GM19324 (cell line): Measurements from ENCODE around the gene NCAPD2.
A peak's percentile ranks its signal among the peaks of the same experiment; 100 is the strongest.
"Not testable (repeated sequence)": the region's sequence is repeated elsewhere in the genome, so short reads cannot be mapped to it uniquely, and the experiment has no call there.

Source experiments
- ATAC-seq: cut with Tn5 transposase; IDR thresholded peaks from one replicate; pipeline ENCODE4 v1.9.1; 2021; ENCODE audit warnings: mild to moderate bottlenecking, moderate library complexity; ENCODE audit not compliant: unreplicated experiment, low FRiP score

Gene NCAPD2

DNA sequence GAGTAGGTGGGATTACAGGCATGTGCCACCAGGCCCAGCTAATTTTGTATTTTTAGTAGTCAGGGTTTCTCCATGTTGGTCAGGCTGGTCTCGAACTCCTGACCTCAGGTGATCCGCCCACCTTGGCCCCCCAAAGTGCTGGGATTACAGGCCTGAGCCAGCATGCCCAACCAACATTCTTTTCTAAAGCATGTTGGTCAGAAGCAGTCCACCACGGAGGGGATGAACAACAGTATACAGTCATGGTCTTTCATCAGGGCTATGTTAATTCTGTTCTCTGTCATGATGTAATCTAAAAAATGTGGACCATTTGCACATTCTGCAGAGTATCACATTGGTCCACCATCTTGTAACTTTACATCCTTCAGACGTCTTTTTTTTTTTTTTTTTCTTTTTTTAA lies 4.5 kb upstream of the NCAPD2 start:
- no peak for ATAC-seq

DNA sequence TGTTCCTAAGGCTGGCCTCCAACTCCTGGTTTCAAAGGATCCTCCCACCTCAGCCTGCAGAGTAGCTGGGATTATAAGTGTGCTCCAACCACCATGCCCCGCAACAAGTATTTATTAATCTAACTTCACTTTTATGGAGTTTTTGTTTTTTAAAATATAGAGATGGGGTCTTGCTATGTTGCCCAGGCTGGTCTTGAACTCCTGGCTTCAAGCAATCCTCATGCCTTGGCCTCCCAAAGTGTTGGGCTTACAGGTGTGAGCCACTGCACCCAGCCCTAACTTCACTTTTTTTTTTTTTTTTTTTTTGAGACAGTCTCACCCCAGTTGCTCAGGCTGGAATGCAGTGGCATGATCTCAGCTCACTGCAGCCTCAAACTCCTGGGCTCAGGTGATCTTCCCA lies 3.2 kb upstream of the NCAPD2 start:
- not testable (repeated sequence) for ATAC-seq

DNA sequence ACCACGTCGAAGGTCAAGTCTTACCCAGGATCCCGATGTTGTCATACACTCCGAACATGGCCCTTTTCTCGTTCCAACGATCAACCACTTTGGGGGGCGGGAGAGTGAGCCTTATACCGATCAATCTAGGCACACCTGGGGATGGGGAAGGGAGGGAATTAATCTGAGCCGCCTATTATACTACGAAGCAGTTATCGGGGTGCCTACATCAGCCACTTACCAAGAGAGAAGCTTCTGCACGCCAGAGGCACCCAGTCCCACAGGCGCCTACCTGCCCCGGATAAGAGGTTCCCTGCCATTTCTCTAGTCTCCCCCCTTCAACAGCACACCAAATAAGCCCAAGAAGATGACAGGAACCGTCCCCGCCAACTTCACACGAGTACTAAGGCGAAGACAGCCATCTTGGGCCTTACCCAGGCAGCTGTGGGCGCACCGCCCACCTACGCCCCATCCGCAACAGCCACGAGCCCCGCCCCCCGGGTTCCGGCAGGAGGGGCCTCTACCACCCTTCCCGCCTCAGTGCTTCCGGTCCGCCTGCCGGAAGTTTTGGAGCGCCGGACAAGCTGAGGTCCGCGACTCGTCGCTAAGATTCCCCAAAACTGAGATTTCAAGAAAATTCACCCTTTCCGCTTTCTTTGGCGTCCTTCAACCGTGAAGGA lies 935 bp upstream of the NCAPD2 start, which contains the start of gene MRPL51:
Gene MRPL51 (minus strand): TSS at position 425 of the 659 bp plus-strand sequence. CDS start 126 bp downstream, at position 299.
- ATAC-seq: peak; percentile 72

DNA sequence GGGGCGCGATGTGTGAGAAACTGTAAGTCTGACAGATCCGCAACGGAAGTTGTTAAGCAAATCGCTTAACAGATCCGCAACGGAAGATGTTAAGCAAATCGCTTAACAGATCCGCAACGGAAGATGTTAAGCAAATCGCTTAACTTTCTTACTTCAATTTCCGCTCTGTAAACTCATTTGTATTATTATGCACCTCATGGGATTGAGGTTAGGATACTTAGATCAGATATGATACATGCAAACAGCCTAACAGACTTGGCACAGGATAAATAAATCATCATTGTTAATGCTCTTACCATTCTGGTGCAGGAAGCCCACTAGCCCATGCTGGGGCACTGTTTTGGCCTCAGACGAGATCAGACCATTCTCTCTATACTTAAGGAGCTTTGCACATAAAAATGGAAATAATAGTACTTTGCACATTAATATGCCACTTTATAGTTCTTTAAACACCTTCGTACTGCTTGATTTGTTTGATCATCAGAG lies 399 bp downstream of the NCAPD2 start:
- ATAC-seq: no peak

DNA sequence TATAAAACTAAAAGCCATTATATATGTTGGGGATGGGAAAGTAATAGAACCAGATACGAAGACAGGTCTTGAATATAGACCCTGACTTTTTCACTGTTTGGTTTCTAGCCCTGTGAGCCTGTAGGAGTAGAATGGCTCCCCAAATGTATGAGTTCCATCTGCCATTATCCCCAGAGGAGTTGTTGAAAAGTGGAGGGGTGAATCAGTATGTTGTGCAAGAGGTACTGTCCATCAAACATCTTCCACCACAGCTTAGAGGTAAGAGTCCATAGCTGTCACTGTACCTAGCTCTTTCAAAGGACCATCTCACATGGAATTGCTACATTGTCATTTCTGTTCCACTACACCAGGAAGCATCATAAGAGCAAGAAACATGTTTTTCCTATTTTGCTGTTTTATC lies 1.1 kb downstream of the NCAPD2 start:
- ATAC-seq: no peak

DNA sequence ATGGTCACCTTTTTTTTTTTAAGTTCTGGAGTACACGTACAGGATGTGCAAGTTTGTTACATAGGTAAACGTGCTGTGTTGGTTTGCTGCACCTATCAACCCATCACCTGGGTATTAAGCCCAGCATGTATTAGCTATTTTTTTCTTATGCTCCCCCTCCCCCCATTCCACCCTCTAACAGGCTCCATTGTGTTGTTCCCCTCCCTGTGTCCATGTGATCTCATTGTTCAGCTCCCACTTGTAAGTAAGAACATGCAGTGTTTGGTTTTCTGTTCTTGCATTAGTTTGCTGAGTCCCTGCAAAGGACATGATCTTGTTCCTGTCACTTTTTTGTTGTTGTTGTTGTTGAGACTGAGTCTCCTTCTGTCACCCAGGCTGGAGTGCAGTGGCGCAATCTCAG lies 3.4 kb downstream of the NCAPD2 start:
- not testable (repeated sequence) for ATAC-seq

DNA sequence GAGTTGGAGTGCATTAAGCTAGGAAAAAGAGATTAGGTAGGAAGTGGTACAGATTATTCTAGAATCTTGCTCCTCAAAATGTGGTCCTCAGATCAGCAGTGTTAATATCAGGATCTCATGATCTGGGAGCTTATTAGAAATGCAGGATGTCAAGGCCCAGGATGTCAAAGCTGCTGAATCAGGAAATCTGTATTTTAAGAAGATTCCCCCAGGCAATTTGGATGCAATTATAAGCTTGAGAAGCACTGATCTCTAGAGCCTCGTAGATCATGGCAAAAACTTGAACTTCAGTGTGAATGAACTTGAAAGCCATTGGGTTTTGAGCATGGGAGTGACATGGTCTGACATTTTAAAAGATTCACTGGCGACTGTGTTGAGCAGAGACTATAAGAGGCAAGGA lies 6.6 kb downstream of the NCAPD2 start:
- no peak for ATAC-seq

DNA sequence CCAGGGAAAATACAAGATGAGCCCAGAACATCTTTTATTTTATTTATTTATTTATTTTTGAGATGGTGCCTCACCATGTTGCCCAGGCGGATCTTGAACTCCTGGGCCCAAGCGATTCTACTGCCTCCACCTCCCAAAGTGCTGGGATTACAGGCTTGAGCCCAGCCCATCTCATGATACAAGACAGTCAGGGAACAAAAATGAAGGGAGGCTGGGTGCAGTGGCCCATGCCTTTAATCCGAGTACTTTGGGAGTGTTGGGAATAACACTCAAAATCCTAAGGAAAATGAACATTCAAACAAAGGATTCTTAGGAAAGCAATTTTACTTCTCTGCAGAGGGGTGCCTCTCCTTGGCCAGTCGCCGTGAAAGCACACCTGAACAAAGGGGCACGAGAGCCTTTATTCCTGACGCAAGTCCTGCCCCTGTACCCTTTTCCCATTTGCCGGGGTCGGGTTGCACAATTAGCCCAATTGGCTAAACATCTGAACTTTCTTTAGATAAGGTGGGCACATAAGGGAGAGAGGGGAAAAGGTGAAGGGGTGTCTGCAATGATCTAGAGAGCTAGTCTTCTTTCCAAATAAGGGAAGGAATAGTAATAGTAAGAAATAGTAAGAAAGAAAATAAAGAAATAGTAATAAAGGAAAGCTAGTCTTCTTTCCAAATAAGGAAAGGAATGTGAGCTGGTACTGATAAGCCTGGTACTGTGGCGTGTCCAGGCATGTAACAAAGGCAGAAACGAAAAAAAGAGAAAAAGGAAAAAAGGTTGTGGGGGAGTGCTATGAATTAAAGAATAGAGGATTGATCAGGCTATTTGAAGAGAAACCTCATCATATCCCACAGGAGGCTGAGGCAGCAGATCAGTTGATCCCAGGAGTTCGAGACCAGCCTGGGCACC lies 13.4 kb downstream of the NCAPD2 start:
- no peak for ATAC-seq

DNA sequence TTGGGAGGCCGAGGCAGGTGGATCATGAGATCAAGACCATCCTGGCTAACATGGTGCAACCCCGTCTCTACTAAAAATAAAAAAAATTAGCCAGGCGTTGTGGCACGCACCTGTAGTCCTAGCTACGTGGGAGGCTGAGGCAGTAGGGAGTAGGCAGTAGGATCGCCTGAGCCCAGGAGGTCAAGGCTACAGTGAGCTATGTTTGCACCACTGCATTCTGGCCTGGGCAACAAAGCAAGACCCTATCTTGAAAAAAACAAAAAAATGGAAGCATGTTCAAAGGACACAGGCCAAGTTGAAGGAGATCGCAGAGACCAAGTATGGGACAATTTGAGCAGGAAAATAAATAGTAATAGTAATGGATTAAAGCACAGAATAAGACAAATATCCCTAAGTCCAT lies 14.2 kb downstream of the NCAPD2 start:
- no peak for ATAC-seq

DNA sequence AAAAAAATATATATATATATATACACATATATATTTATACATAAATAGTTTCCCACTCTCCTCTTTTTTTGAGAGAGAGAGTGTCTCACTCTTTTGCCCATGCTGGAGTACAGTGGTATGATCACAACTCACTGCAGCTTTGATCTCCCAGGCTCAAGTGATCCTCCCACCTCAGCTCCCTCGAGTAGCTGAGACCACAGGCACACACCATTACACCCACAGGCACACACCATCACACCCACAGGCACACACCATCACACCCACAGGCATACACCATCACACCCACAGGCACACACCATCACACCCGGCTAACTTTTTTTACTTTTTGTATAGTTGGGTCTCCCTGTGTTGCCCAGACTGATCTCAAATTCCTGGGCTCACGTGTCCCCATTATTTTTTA lies 26.3 kb downstream of the NCAPD2 start:
- no peak for ATAC-seq

DNA sequence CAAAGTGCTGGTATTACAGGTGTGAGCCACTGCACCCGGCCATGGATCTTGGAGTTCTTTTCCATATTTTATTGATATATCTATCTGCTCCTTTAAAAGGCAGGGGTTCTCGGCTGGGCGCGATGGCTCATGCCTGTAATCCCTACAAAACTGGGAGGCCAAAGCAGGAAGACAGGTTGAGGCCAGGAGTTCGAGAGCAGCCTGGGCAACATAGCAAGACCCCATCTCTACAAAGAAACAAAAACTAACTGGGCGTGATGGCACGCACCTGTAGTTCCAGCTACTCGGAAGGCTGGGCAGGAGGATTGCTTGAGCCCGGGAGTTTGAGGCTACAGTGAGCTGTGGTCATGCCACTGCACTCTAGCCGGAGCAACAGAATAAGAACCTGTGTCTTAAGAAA lies 28.3 kb downstream of the NCAPD2 start:
- ATAC-seq: no peak

DNA sequence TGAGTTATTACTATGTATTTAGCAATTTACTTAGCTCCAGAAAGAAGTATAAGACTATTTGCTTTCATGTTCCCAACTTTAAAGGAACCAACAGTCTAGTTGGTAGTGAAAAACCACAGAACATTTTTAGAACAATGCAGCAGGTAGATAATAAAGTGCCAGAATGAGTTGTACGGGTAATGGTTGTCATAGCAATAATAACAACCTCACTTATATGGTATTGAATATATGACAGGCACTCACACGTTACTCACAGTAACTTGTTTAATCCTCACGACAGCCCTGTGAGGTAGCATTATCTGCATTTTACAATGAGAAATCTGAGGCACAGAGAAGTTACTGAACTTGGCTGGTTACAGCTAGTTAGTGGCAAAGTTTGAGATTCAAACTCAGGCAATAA lies 29.8 kb downstream of the NCAPD2 start:
- ATAC-seq: no peak

DNA sequence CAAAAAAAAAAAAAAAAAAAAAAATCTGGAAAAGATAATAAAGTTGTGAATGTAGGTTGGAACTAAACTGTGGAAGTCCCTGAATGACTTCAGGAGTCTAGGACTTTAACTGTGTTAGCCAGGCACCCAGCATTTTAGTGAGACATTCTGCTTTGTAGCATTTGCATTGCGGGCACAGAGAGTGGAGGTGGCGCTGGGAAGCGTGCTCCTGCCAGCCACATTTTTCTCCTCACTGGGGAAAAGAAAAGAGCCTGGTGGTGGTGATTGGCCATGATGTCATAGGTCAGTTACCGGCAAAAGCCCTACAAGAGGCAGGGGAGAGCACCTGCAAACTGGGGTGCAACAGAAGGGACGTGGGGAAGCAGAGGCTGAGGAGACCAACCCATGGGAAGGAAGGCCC lies 30.7 kb downstream of the NCAPD2 start:
- no peak for ATAC-seq

DNA sequence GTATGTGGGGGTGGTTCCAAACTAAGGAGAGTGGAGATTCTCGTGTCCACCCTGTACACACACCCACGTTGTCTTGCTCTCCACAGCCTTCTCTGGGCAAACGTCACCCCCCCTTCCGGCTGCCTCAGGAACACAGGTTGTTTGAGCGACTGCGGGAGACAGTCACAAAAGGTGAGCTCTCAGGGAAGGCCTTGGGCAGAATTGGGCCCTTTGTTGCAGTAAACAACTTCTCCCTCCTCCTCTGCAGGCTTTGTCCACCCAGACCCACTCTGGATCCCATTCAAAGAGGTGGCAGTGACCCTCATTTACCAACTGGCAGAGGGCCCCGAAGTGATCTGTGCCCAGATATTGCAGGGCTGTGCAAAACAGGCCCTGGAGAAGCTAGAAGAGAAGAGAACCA lies 32.3 kb downstream of the NCAPD2 start:
- ATAC-seq: no peak

DNA sequence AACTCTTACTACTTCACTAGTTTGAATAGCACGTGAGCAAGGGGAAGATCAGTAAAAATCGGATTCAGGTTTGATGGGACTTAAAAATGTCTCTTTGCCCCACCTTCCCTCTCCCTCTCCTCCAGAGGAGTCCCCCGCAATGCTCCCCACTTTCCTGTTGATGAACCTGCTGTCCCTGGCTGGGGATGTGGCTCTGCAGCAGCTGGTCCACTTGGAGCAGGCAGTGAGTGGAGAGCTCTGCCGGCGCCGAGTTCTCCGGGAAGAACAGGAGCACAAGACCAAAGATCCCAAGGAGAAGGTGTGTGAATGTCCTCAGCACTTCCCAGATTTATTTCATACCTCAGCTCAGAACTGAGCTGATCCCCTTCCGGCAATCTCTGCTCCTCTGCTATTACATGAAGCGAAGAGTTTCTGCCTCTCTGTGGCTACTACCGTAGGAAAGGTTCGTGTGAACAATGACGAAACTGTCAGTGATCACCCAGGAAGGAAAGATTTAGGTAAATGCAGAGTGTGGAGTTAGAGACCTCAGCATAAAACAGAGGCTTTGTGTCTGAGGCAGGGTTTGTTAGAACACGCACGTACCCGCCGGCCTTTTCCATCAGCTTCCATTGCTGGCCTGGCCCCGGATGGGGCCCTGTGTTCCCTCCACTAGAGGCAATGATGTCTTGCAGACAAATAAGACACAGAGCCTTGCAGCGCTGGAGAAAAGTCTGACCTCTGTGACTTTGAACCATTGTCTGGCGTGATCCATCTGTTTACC lies 33.0 kb downstream of the NCAPD2 start:
- no peak for ATAC-seq

DNA sequence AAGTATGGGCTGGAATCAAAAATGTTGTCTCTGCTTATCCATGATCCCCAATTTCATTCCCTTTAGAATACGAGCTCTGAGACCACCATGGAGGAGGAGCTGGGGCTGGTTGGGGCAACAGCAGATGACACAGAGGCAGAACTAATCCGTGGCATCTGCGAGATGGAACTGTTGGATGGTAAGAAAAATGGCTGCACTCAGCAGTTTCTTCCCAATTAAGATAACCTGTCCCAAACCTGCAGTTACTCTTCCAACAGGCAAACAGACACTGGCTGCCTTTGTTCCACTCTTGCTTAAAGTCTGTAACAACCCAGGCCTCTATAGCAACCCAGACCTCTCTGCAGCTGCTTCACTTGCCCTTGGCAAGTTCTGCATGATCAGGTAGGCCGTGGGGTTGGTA lies 33.8 kb downstream of the NCAPD2 start:
- ATAC-seq: no peak

DNA sequence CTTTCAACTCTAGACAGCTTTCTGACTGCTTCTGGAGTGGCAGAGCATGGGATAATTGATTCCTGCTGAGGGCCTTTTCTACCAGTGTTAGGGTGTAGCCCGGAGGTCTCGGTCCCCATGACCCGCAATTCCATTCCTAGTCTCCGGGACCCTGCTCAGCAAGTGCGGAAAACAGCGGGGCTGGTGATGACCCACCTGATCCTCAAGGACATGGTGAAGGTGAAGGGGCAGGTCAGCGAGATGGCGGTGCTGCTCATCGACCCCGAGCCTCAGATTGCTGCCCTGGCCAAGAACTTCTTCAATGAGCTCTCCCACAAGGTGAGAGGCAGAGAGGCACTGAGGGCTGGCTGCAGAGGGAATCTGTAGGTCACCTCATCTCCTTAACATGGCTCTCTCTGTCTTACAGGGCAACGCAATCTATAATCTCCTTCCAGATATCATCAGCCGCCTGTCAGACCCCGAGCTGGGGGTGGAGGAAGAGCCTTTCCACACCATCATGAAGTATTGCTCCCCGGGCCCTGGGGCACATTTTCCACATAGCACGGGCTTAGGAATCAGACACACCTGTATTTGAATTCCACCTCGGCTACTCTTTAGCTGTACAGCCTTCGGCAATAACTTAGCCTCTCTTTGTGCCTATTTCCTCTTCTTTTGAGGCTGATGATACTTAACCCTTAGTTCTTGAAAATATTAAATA lies 34.8 kb downstream of the NCAPD2 start:
- no peak for ATAC-seq

DNA sequence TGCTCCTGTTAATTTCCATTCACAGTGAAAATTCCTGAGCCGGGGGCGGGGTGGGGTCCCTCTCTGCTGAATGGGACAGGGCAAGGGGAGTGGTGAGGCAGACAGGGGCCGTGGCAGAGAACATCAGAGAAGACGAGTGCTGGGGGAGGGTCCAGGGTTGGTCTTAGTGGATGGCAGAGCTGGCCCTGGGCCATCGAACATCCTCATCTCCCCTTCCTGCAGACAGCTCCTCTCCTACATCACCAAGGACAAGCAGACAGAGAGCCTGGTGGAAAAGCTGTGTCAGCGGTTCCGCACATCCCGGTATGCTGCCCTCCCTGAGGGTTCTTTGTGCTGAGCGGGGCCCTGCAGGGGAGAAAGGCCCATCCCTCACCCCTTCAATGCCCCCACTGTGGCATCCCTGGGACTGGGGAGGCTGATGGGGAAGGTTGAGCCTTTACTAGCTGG lies 35.4 kb downstream of the NCAPD2 start:
- no peak for ATAC-seq

DNA sequence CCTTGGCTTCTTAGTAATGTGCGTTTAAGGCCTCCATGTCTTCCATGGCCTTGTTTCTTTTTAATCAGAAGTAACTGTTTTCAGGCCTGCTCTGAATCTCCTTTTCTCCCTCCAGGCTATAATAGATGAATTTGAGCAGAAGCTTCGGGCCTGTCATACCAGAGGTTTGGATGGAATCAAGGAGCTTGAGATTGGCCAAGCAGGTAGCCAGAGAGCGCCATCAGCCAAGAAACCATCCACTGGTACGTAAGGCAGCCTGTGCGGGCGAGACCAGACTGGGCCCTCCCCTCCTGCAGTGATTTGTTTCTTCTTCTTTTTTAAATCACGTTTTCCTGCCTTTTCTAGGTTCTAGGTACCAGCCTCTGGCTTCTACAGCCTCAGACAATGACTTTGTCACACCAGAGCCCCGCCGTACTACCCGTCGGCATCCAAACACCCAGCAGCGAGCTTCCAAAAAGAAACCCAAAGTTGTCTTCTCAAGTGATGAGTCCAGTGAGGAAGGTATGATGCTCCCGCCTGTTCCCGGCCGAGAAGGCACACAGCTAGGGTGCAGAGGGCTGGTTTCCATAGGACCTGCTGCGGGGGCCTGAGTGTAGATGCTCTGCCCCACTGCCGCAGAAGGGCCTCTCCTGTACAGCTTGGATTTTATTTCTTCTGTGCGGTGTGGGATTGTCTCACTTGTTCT lies 36.8 kb downstream of the NCAPD2 start:
- no peak for ATAC-seq
